ENCODE results near the gene TSFM.

The TSFM gene

DNA sequence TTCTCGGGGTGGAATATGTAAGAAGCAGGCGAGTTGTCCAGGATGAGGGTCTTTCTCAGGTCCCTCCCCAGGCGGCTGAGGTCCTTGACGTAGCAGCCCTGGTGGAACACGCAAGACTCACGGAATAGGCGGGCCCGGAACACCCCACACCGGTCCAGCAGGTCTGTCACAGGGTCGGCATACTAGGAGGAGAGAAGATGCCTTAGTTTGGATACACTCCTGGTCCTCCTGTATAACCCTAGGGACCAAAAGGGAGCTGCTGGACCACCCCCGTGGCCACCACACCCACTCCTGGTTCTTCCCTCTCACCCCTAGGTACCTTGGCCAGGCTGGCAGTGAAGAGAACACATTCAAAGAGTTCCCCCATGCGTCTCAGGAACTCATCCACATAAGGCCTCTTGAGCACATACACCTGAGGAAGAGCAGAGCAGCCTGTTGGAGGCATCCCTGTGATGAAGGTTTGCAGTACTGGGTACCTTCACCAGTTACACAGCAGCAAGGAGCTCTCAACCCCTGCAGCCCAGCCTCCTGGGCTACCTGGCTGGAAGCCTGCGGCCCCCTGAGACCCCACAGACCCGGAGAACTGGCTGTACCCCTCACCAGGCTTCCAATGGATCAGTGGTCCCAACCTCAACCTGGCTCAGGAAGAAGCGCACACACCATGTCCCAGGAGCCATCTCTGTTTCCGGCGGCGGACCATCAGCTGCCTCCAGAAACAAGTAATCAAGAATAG, 41.5 kb downstream of the TSFM start:
- Histone ChIP-seq H2BK15ac (ENCODE audit: low read length) (no peak overlapping the region), H2BK12ac (ENCODE audit: low read length) (no peak overlapping the region), H3K9ac (ENCODE audit: low read depth, low read length, poor library complexity) (no peak overlapping the region), H4K8ac (ENCODE audit: low read depth, low read length) (no peak overlapping the region), H3K4me1 (ENCODE audit: control insufficient read depth in 2 of 2, insufficient read depth in 1 of 2, low read depth in 1 of 2, low read length in 2 of 2) (no peaks in the 10 kb centered on the region), H3K4me2 (ENCODE audit: insufficient read depth, low read length, poor library complexity, severe bottlenecking) (no peak overlapping the region), H2BK5ac (ENCODE audit: low read length) (no peak overlapping the region), H3K18ac (ENCODE audit: low read length) (no peak overlapping the region), H4K91ac (ENCODE audit: low read depth, low read length, poor library complexity) (no peak overlapping the region), H3K4ac (ENCODE audit: low read length) (no peak overlapping the region), H3K9me3 (replicated peaks in 1 of 2; ENCODE audit: control insufficient read depth in 2 of 2, insufficient read depth in 1 of 2, low read depth in 1 of 2, low read length in 2 of 2) (no peaks in the 10 kb centered on the region), H3K14ac (ENCODE audit: low read length) (no peak overlapping the region), H3K36me3 (replicated peaks in 1 of 2; ENCODE audit: control insufficient read depth in 2 of 2, insufficient read depth in 2 of 2, low read length in 2 of 2) (peaks cover 59 to 99% of the 10 kb centered on the region in 2 donors), H2BK120ac (ENCODE audit: low read depth, low read length) (no peak overlapping the region), H2AK5ac (ENCODE audit: low read depth, low read length) (no peak overlapping the region), H3K79me1 (ENCODE audit: low read depth, low read length) (no peaks in the 10 kb centered on the region), H3K23ac (ENCODE audit: low read depth, low read length, poor library complexity) (peak overlapping the region; percentile 29), H3K27ac (replicated peaks; ENCODE audit: low read length) (no peak overlapping the region), H2AFZ (ENCODE audit: low read length) (no peak overlapping the region), H3K27me3 (ENCODE audit: control insufficient read depth in 3 of 3, insufficient read depth in 3 of 3, low read depth in 1 of 3, low read length in 3 of 3) (no peaks in the 10 kb centered on the region), H3K4me3 (ENCODE audit: low read length in 2 of 2) (no peak overlapping the region)
- no CpG with 5 or more reads among the region's 18 CpGs for WGBS, 2 donors (ENCODE audit: extremely low coverage in 2 of 2, insufficient read length in 2 of 2, insufficient replicate concordance in 1 of 2)
- DNase-seq (ENCODE audit: low spot score), result no peak

DNA sequence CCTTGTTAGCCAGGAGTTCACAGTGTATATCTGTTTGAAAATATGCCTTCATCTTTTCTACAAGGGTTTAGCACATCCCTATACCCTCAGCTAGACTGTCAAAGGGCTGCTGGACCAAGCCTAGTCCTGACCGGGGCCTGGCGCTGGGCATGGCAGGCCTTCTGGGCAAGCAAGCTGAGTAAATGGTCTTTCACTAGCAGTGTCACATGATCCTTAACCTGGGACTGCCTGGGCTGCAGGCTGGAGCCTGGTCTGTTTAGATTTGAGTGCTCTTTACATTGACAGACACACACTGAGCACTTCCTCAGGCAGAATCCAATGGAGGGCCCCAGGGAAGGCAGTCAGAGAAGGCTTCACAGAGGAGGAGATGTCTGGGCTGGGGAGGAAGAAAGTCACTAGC, 42.9 kb downstream of the TSFM start:
- Histone ChIP-seq H3K14ac (ENCODE audit: low read length) (no peak overlapping the region), H2BK120ac (ENCODE audit: low read depth, low read length) (no peak overlapping the region), H3K27me3 (ENCODE audit: control insufficient read depth in 3 of 3, insufficient read depth in 3 of 3, low read depth in 1 of 3, low read length in 3 of 3) (no peaks in the 10 kb centered on the region), H3K4me1 (ENCODE audit: control insufficient read depth in 2 of 2, insufficient read depth in 1 of 2, low read depth in 1 of 2, low read length in 2 of 2) (no peaks in the 10 kb centered on the region), H2BK15ac (ENCODE audit: low read length) (no peak overlapping the region), H3K79me1 (ENCODE audit: low read depth, low read length) (no peaks in the 10 kb centered on the region), H3K9ac (ENCODE audit: low read depth, low read length, poor library complexity) (no peak overlapping the region), H3K36me3 (replicated peaks in 1 of 2; ENCODE audit: control insufficient read depth in 2 of 2, insufficient read depth in 2 of 2, low read length in 2 of 2) (peaks cover 60 to 98% of the 10 kb centered on the region in 2 donors), H4K91ac (ENCODE audit: low read depth, low read length, poor library complexity) (no peak overlapping the region), H2BK12ac (ENCODE audit: low read length) (no peak overlapping the region), H2AK5ac (ENCODE audit: low read depth, low read length) (no peak overlapping the region), H4K8ac (ENCODE audit: low read depth, low read length) (no peak overlapping the region), H3K4me3 (ENCODE audit: low read length in 2 of 2) (no peak overlapping the region), H3K18ac (ENCODE audit: low read length) (no peak overlapping the region), H3K4me2 (ENCODE audit: insufficient read depth, low read length, poor library complexity, severe bottlenecking) (no peak overlapping the region), H3K4ac (ENCODE audit: low read length) (no peak overlapping the region), H2AFZ (ENCODE audit: low read length) (no peak overlapping the region), H3K9me3 (replicated peaks in 1 of 2; ENCODE audit: control insufficient read depth in 2 of 2, insufficient read depth in 1 of 2, low read depth in 1 of 2, low read length in 2 of 2) (no peaks in the 10 kb centered on the region), H3K27ac (replicated peaks; ENCODE audit: low read length) (no peak overlapping the region), H3K23ac (ENCODE audit: low read depth, low read length, poor library complexity) (no peak overlapping the region), H2BK5ac (ENCODE audit: low read length) (no peak overlapping the region)
- DNase-seq (ENCODE audit: low spot score), result no peak
- WGBS, 2 donors (ENCODE audit: extremely low coverage in 2 of 2, insufficient read length in 2 of 2, insufficient replicate concordance in 1 of 2), result no CpG with 5 or more reads among the region's 2 CpGs

DNA sequence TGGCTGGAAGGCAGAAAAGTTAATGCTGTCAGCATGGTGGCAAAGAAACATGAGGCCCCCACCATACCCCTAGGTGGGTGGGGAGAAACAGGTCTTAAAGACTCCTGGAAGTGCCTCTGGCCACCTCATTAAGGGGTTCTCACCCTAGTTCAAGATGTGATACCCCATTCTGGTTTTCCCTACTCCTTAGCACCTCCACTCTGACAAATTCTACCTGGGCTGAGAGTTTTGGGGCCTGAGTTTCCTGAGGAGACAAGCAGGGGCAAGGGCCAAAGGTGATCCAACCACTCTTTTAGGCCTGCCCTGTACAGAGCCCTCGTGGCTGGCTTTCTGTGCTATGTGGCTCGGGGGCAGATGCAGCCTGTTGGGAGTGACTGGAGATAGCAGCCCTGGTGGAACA, 43.8 kb downstream of the TSFM start:
- Histone ChIP-seq H2BK15ac (ENCODE audit: low read length) (no peak overlapping the region), H2BK5ac (ENCODE audit: low read length) (no peak overlapping the region), H3K14ac (ENCODE audit: low read length) (no peak overlapping the region), H2AK5ac (ENCODE audit: low read depth, low read length) (no peak overlapping the region), H3K9ac (ENCODE audit: low read depth, low read length, poor library complexity) (no peak overlapping the region), H3K36me3 (replicated peaks in 1 of 2; ENCODE audit: control insufficient read depth in 2 of 2, insufficient read depth in 2 of 2, low read length in 2 of 2) (peaks cover 60 to 93% of the 10 kb centered on the region in 2 donors), H2AFZ (ENCODE audit: low read length) (no peak overlapping the region), H3K27ac (replicated peaks; ENCODE audit: low read length) (no peak overlapping the region), H4K8ac (ENCODE audit: low read depth, low read length) (no peak overlapping the region), H3K23ac (ENCODE audit: low read depth, low read length, poor library complexity) (no peak overlapping the region), H3K4me1 (ENCODE audit: control insufficient read depth in 2 of 2, insufficient read depth in 1 of 2, low read depth in 1 of 2, low read length in 2 of 2) (no peaks in the 10 kb centered on the region), H3K18ac (ENCODE audit: low read length) (no peak overlapping the region), H3K4me2 (ENCODE audit: insufficient read depth, low read length, poor library complexity, severe bottlenecking) (no peak overlapping the region), H4K91ac (ENCODE audit: low read depth, low read length, poor library complexity) (no peak overlapping the region), H3K79me1 (ENCODE audit: low read depth, low read length) (no peaks in the 10 kb centered on the region), H3K4me3 (ENCODE audit: low read length in 2 of 2) (no peak overlapping the region), H3K4ac (ENCODE audit: low read length) (no peak overlapping the region), H3K27me3 (ENCODE audit: control insufficient read depth in 3 of 3, insufficient read depth in 3 of 3, low read depth in 1 of 3, low read length in 3 of 3) (no peaks in the 10 kb centered on the region), H2BK120ac (ENCODE audit: low read depth, low read length) (no peak overlapping the region), H3K9me3 (replicated peaks in 1 of 2; ENCODE audit: control insufficient read depth in 2 of 2, insufficient read depth in 1 of 2, low read depth in 1 of 2, low read length in 2 of 2) (no peaks in the 10 kb centered on the region), H2BK12ac (ENCODE audit: low read length) (no peak overlapping the region)
- WGBS, 2 donors (ENCODE audit: extremely low coverage in 2 of 2, insufficient read length in 2 of 2, insufficient replicate concordance in 1 of 2), result no CpG with 5 or more reads among the region's 2 CpGs
- DNase-seq (ENCODE audit: low spot score), result no peak

- no CpG with 5 or more reads among the region's 1 CpG for WGBS, 2 donors (ENCODE audit: extremely low coverage in 2 of 2, insufficient read length in 2 of 2, insufficient replicate concordance in 1 of 2)
- H3K79me1 ChIP-seq (ENCODE audit: low read depth, low read length), result no peaks in the 10 kb centered on the region
- H3K9ac ChIP-seq (ENCODE audit: low read depth, low read length, poor library complexity), result no peak overlapping the region
Measured at GRCh38 chr12:57826966-57827365, 44.4 kb downstream of the TSFM start.

More at GRCh38 chr12:57826966-57827365, 44.4 kb downstream of the TSFM start:
- no peak overlapping the region for H2AFZ ChIP-seq (ENCODE audit: low read length)
- no peak overlapping the region for H2BK15ac ChIP-seq (ENCODE audit: low read length)
- H3K27ac ChIP-seq (replicated peaks; ENCODE audit: low read length), result no peak overlapping the region
- no peaks in the 10 kb centered on the region for H3K27me3 ChIP-seq (ENCODE audit: control insufficient read depth in 3 of 3, insufficient read depth in 3 of 3, low read depth in 1 of 3, low read length in 3 of 3)
- H3K4me2 ChIP-seq (ENCODE audit: insufficient read depth, low read length, poor library complexity, severe bottlenecking), result no peak overlapping the region
- no peak overlapping the region for H2AK5ac ChIP-seq (ENCODE audit: low read depth, low read length)
- no peak overlapping the region for H3K4me3 ChIP-seq (ENCODE audit: low read length in 2 of 2)
- H2BK12ac ChIP-seq (ENCODE audit: low read length), result no peak overlapping the region
- H3K4ac ChIP-seq (ENCODE audit: low read length), result no peak overlapping the region
- peaks cover 58 to 88% of the 10 kb centered on the region in 2 donors for H3K36me3 ChIP-seq (replicated peaks in 1 of 2; ENCODE audit: control insufficient read depth in 2 of 2, insufficient read depth in 2 of 2, low read length in 2 of 2)
- no peak overlapping the region for H3K18ac ChIP-seq (ENCODE audit: low read length)
- H2BK120ac ChIP-seq (ENCODE audit: low read depth, low read length), result no peak overlapping the region
- peaks cover 5 to 6% of the 10 kb centered on the region in 2 donors for H3K4me1 ChIP-seq (ENCODE audit: control insufficient read depth in 2 of 2, insufficient read depth in 1 of 2, low read depth in 1 of 2, low read length in 2 of 2)
- H3K23ac ChIP-seq (ENCODE audit: low read depth, low read length, poor library complexity), result no peak overlapping the region
- no peak overlapping the region for H2BK5ac ChIP-seq (ENCODE audit: low read length)
- H4K91ac ChIP-seq (ENCODE audit: low read depth, low read length, poor library complexity), result no peak overlapping the region
- H3K14ac ChIP-seq (ENCODE audit: low read length), result no peak overlapping the region
- no peak overlapping the region for H4K8ac ChIP-seq (ENCODE audit: low read depth, low read length)
- DNase-seq (ENCODE audit: low spot score), result no peak
- H3K9me3 ChIP-seq (replicated peaks in 1 of 2; ENCODE audit: control insufficient read depth in 2 of 2, insufficient read depth in 1 of 2, low read depth in 1 of 2, low read length in 2 of 2), result no peaks in the 10 kb centered on the region

Data from neuronal stem cell (in vitro differentiated cells).